Endothelial cell of umbilical vein (primary cell): ENCODE data around the gene DNM2.

Experiments
- CTCF ChIP-seq, 2 donors: IDR thresholded peaks; 1 replicate in 1 of 2; 2 replicates in 1 of 2; pipeline ENCODE4 v1.5.1; 2011; ENCODE audit warnings: low read length in 2 of 2, mild to moderate bottlenecking in 2 of 2, moderate library complexity in 2 of 2, control low read depth in 1 of 2, inconsistent platforms in 1 of 2, low read depth in 1 of 2; ENCODE audit not compliant: insufficient read depth in 1 of 2; ENCODE audit errors: extremely low read depth in 1 of 2
- EZH2 ChIP-seq: IDR thresholded peaks from 2 replicates; pipeline ENCODE4 v1.6.1; 2012; ENCODE audit warnings: borderline replicate concordance, low read depth, mild to moderate bottlenecking, moderate library complexity, low read length, inconsistent platforms; ENCODE audit not compliant: severe bottlenecking
- GATA2 ChIP-seq: IDR thresholded peaks from 2 replicates; pipeline ENCODE4 v1.7.0; 2011; ENCODE audit warnings: low read depth, mild to moderate bottlenecking, moderate library complexity, mixed read lengths, low read length; ENCODE audit not compliant: insufficient read length, insufficient read depth
- JUN ChIP-seq: IDR thresholded peaks from 2 replicates; pipeline ENCODE4 v1.6.1; 2011; ENCODE audit warnings: borderline replicate concordance, low read depth; ENCODE audit not compliant: insufficient read length, insufficient read depth
- MYC ChIP-seq: IDR thresholded peaks from one replicate; pipeline ENCODE4 v1.6.1; 2011; ENCODE audit warnings: mild to moderate bottlenecking, low read depth, low read length
- POLR2A ChIP-seq: IDR thresholded peaks from 2 replicates; pipeline ENCODE4 v1.6.1; 2012; ENCODE audit warnings: low read depth, mild to moderate bottlenecking, control low read depth, low read length
- POLR2AphosphoS5 ChIP-seq: IDR thresholded peaks from 2 replicates; pipeline ENCODE4 v1.6.1; 2012; ENCODE audit warnings: low read depth, mild to moderate bottlenecking, control low read depth, low read length, moderate library complexity; ENCODE audit not compliant: insufficient read depth

GRCh38 chr19:10691178-10691881, 26.5 kb upstream of the DNM2 start:
- TF ChIP-seq POLR2AphosphoS5 (no peak), CTCF (IDR thresholded peaks at IDR 0.05; ENCODE audit: extremely low read depth in 1 of 2, insufficient read depth in 1 of 2, low read depth in 1 of 2, low read length in 2 of 2) (no peak), EZH2 (no peak), POLR2A (no peak), MYC (no peak), GATA2 (no peak), JUN (no peak)
